Ectodermal cell (in vitro differentiated cells): Measurements from ENCODE around the gene FRY.

ENCODE experiments used
- H3K27ac ChIP-seq: 2 replicates; pipeline ENCODE4 v1.7.0; 2013; ENCODE audit warnings: mild to moderate bottlenecking, low read depth, low read length; ENCODE audit not compliant: insufficient read depth, poor library complexity, severe bottlenecking
- H3K27me3 ChIP-seq: 2 replicates; pipeline ENCODE4 v1.7.0; 2013; ENCODE audit warnings: mild to moderate bottlenecking, low read length; ENCODE audit not compliant: insufficient read depth, control insufficient read depth, poor library complexity, severe bottlenecking
- H3K36me3 ChIP-seq: one replicate; pipeline ENCODE4 v1.7.0; 2013; ENCODE audit warnings: low read length; ENCODE audit not compliant: control insufficient read depth, insufficient read depth
- H3K4me1 ChIP-seq: one replicate; pipeline ENCODE4 v1.7.0; 2013; ENCODE audit warnings: low read length; ENCODE audit not compliant: control insufficient read depth, insufficient read depth
- H3K4me3 ChIP-seq: 2 replicates; pipeline ENCODE4 v1.7.0; 2013; ENCODE audit warnings: low read depth, low read length, control low read depth; ENCODE audit not compliant: insufficient read depth
- H3K9me3 ChIP-seq: 2 replicates; pipeline ENCODE4 v1.7.0; 2013; ENCODE audit warnings: mild to moderate bottlenecking, low read length, moderate library complexity; ENCODE audit not compliant: control insufficient read depth
- WGBS, 2 experiments: methylation state at CpG; one replicate each; pipeline ENCODE4 v1.1.7; 2013; ENCODE audit warnings: missing lambda C conversion rate in 2 of 2; 5-methylcytosine and 5-hydroxymethylcytosine counted together

The FRY gene

GRCh38 chr13:32039528-32039927, 8.0 kb downstream of the FRY start:
- Histone ChIP-seq H3K9me3 (no peaks in the 10 kb centered on the region), H3K4me1 (no peaks in the 10 kb centered on the region), H3K4me3 (no peak overlapping the region), H3K27ac (no peak overlapping the region), H3K27me3 (no peaks in the 10 kb centered on the region), H3K36me3 (peaks cover 3% of the 10 kb centered on the region)
- WGBS, 2 experiments, result 100% methylated on average over 1 of the region's 1 CpG; no CpG with 5 or more reads in 1 of the 2 experiments

- 94 to 100% methylated on average over 1 to 3 of the region's 3 CpGs for WGBS, 2 experiments
- no peaks in the 10 kb centered on the region for H3K9me3 ChIP-seq
- no peak overlapping the region for H3K27ac ChIP-seq
- peaks cover 3% of the 10 kb centered on the region for H3K36me3 ChIP-seq
- no peaks in the 10 kb centered on the region for H3K4me1 ChIP-seq
- no peak overlapping the region for H3K4me3 ChIP-seq
- no peaks in the 10 kb centered on the region for H3K27me3 ChIP-seq
Observed at GRCh38 chr13:32040052-32040642, 8.6 kb downstream of the FRY start.

- 85 to 89% methylated on average over 3 of the region's 3 CpGs for WGBS, 2 experiments
- Histone ChIP-seq H3K27ac (no peak overlapping the region), H3K36me3 (peaks cover 3% of the 10 kb centered on the region)
Observed at GRCh38 chr13:32040689-32041088, 9.1 kb downstream of the FRY start.

GRCh38 chr13:32041429-32041828, 9.9 kb downstream of the FRY start:
- Histone ChIP-seq H3K4me1 (no peaks in the 10 kb centered on the region), H3K27me3 (no peaks in the 10 kb centered on the region), H3K4me3 (no peak overlapping the region), H3K27ac (no peak overlapping the region), H3K36me3 (peaks cover 3% of the 10 kb centered on the region), H3K9me3 (no peaks in the 10 kb centered on the region)
- WGBS, 2 experiments, result 91 to 96% methylated on average over 5 of the region's 5 CpGs

More at GRCh38 chr13:32040689-32041088, 9.1 kb downstream of the FRY start:
- Histone ChIP-seq H3K4me1 (no peaks in the 10 kb centered on the region), H3K27me3 (no peaks in the 10 kb centered on the region), H3K4me3 (no peak overlapping the region), H3K9me3 (no peaks in the 10 kb centered on the region)

- Histone ChIP-seq H3K4me1 (no peaks in the 10 kb centered on the region), H3K9me3 (no peaks in the 10 kb centered on the region), H3K36me3 (peaks cover 3% of the 10 kb centered on the region), H3K4me3 (no peak overlapping the region), H3K27me3 (no peaks in the 10 kb centered on the region), H3K27ac (no peak overlapping the region)
Observed at GRCh38 chr13:32042551-32042950, 11.0 kb downstream of the FRY start.

GRCh38 chr13:32044446-32044845, 12.9 kb downstream of the FRY start:
- no peak overlapping the region for H3K4me3 ChIP-seq
- no peaks in the 10 kb centered on the region for H3K9me3 ChIP-seq
- H3K36me3 ChIP-seq, result no peaks in the 10 kb centered on the region
- WGBS, 2 experiments, result 86 to 93% methylated on average over 1 of the region's 1 CpG
- no peak overlapping the region for H3K27ac ChIP-seq
- no peaks in the 10 kb centered on the region for H3K4me1 ChIP-seq
- H3K27me3 ChIP-seq, result no peaks in the 10 kb centered on the region

- H3K9me3 ChIP-seq, result no peaks in the 10 kb centered on the region
- 97% methylated on average over 2 to 3 of the region's 3 CpGs for WGBS, 2 experiments
- no peaks in the 10 kb centered on the region for H3K4me1 ChIP-seq
- H3K36me3 ChIP-seq, result no peaks in the 10 kb centered on the region
- H3K4me3 ChIP-seq, result no peak overlapping the region
- no peaks in the 10 kb centered on the region for H3K27me3 ChIP-seq
- H3K27ac ChIP-seq, result no peak overlapping the region
Observed at GRCh38 chr13:32045537-32045936, 14.0 kb downstream of the FRY start.

GRCh38 chr13:32045982-32046785, 14.6 kb downstream of the FRY start:
- peak overlapping the region; percentile 64 for H3K27ac ChIP-seq
- 71 to 82% methylated on average over 3 to 4 of the region's 4 CpGs for WGBS, 2 experiments

GRCh38 chr13:32047088-32047487, 15.5 kb downstream of the FRY start:
- no peaks in the 10 kb centered on the region for H3K9me3 ChIP-seq
- H3K4me3 ChIP-seq, result no peak overlapping the region
- no peaks in the 10 kb centered on the region for H3K36me3 ChIP-seq
- no peaks in the 10 kb centered on the region for H3K27me3 ChIP-seq
- H3K27ac ChIP-seq, result no peak overlapping the region
- H3K4me1 ChIP-seq, result no peaks in the 10 kb centered on the region

More at GRCh38 chr13:32045982-32046785, 14.6 kb downstream of the FRY start:
- H3K4me3 ChIP-seq, result no peak overlapping the region
- no peaks in the 10 kb centered on the region for H3K36me3 ChIP-seq
- no peaks in the 10 kb centered on the region for H3K27me3 ChIP-seq
- H3K4me1 ChIP-seq, result no peaks in the 10 kb centered on the region
- no peaks in the 10 kb centered on the region for H3K9me3 ChIP-seq

- H3K9me3 ChIP-seq, result no peaks in the 10 kb centered on the region
- no peaks in the 10 kb centered on the region for H3K36me3 ChIP-seq
- no peak overlapping the region for H3K27ac ChIP-seq
- 93 to 95% methylated on average over 5 of the region's 5 CpGs for WGBS, 2 experiments
- H3K4me1 ChIP-seq, result no peaks in the 10 kb centered on the region
- no peak overlapping the region for H3K4me3 ChIP-seq
- H3K27me3 ChIP-seq, result no peaks in the 10 kb centered on the region
Observed at GRCh38 chr13:32047793-32048192, 16.2 kb downstream of the FRY start.
